Right lobe of liver (tissue), 4 donors: ENCODE measurements around the gene SCRN3.

Experiments used
- CTCF ChIP-seq, 4 donors: fragments of 200-600 bp in 3 of 4; fragments of 450-650 bp in 1 of 4; IDR thresholded peaks; one replicate each; pipeline versions ENCODE4 v1.5.1 to v1.8.0; 2016 to 2022; ENCODE audit warnings: antibody characterized with exemption in 4 of 4, mild to moderate bottlenecking in 2 of 4
- POLR2A ChIP-seq: fragments of 450-650 bp; IDR thresholded peaks from one replicate; pipeline ENCODE4 v1.6.1; 2017; ENCODE audit warnings: antibody characterized with exemption, mild to moderate bottlenecking
- donor health status: DM: no; HTN: no; CAD: no.
- donor health status: DM: no; HTN: no; CAD: no.
- donor health status: DM: no; HTN: yes; CAD: no.

DNA sequence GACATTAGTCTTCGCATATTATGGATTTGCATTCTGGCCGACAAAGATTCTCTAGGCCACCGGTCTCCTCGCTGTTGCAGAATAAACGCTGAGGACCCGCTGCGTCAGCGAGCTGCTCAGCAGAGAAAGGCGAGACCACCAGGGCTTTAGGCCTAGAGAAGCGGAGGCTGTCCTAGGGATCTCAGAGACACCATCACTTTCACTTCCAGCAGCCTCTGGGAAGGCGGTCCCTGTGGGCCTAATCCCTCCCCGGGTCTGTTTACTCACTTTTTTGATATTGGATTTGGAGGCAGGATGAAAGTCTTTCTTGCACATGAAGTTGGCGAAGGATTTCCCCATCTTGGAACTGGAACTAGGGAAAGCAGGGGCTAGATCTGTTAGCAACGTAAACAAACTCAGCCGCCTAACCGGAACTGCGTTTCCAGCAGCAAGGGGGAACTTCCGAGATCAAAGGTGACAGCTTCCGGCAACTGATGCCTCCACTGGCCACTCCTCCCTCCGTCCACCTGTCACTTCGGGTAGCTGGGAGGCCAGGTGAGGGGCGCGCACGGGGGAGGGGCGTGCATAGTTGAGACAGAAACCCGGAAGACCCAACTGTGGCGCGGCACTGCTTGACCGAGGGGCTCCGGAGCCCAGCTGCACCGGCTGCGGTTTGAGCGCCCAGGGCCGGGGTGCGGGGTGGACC lies at the start of gene SCRN3:
- peak in 1 of 4 donors; percentile 3 for TF ChIP-seq CTCF (IDR thresholded peaks at IDR 0.05)
- TF ChIP-seq POLR2A: peak; percentile 32
